ENCODE measurements around the gene GTSE1.

GTSE1 gene

GRCh38 chr22:46330426-46330825 lies 33.8 kb downstream of the GTSE1 start:
- no peak for DNase-seq

GRCh38 chr22:46331496-46331895 lies 34.8 kb downstream of the GTSE1 start:
- no peak for DNase-seq

GRCh38 chr22:46335201-46336118 lies 38.8 kb downstream of the GTSE1 start, which contains the start of gene TRMU:
Gene TRMU (plus strand): TSS chr22:46335714. CDS start chr22:46335765, 51 bp downstream.
- peak; percentile 92 for DNase-seq

GRCh38 chr22:46336119-46337078 lies 39.7 kb downstream of the GTSE1 start:
- peak; percentile 45 for DNase-seq

GRCh38 chr22:46337870-46338269 lies 41.2 kb downstream of the GTSE1 start:
- DNase-seq, result no peak

GRCh38 chr22:46338636-46339035 lies 42.0 kb downstream of the GTSE1 start:
- DNase-seq, result no peak

- no peak for DNase-seq
These were observed 43.3 kb downstream of the GTSE1 start for GRCh38 chr22:46339956-46340355.

- DNase-seq, result no peak
These were observed 44.0 kb downstream of the GTSE1 start for GRCh38 chr22:46340676-46341075.

GRCh38 chr22:46346680-46347405 lies 50.2 kb downstream of the GTSE1 start:
- DNase-seq, result no peak

GRCh38 chr22:46347646-46348045 lies 51.0 kb downstream of the GTSE1 start:
- DNase-seq, result no peak

- DNase-seq, result no peak
These were observed 51.5 kb downstream of the GTSE1 start for GRCh38 chr22:46348099-46348695.

GRCh38 chr22:46349238-46349637 lies 52.6 kb downstream of the GTSE1 start:
- no peak for DNase-seq

GRCh38 chr22:46349681-46350080 lies 53.0 kb downstream of the GTSE1 start:
- DNase-seq, result no peak

- DNase-seq, result no peak
These were observed 53.5 kb downstream of the GTSE1 start for GRCh38 chr22:46350121-46350520.

- no peak for DNase-seq
These were observed 54.0 kb downstream of the GTSE1 start for GRCh38 chr22:46350646-46351045.

- no peak for DNase-seq
These were observed 54.6 kb downstream of the GTSE1 start for GRCh38 chr22:46351131-46351735.

GRCh38 chr22:46351767-46352166 lies 55.1 kb downstream of the GTSE1 start:
- no peak for DNase-seq

GRCh38 chr22:46352276-46352675 lies 55.6 kb downstream of the GTSE1 start:
- no peak for DNase-seq

- DNase-seq, result no peak
These were observed 56.2 kb downstream of the GTSE1 start for GRCh38 chr22:46352691-46353386.

GRCh38 chr22:46353483-46354105 lies 56.9 kb downstream of the GTSE1 start:
- no peak for DNase-seq
